IMR-90 (cell line): ENCODE results near the gene IL15RA. TPM values are rescaled to one million over a fixed set of nuclear protein-coding genes. Genes with fewer than 3 reads are reported as not detected.

Experiments
- ATAC-seq: fragments of 200-7000 bp; cut with Tn5 transposase; 2 replicates; pipeline ENCODE4 v1.9.1; 2020; ENCODE audit warnings: low read depth, mild to moderate bottlenecking, moderate library complexity
- BruUV-seq: library from RNA; stranded (reverse); fragments of 400-500 nt; replicated peaks from 2 replicates; lab custom pipeline; 2021; lab: Mats Ljungman, UMichigan
- CTCF ChIA-PET: fragments of 300-600 bp; formaldehyde crosslinking; extraction: SDS; loops from one replicate; lab custom pipeline; 2021; ENCODE audit warnings: antibody characterized with exemption; lab: Yijun Ruan, JAX
- POLR2A ChIA-PET: fragments of 300-600 bp; sonication (Branson Sonifier 250); formaldehyde crosslinking; loops from one replicate; lab custom pipeline; 2022; ENCODE audit warnings: antibody characterized with exemption; ENCODE audit not compliant: unreplicated experiment; lab: Charles Lee
- DNase-seq: peaks from one replicate; pipeline ENCODE4 v3.0.0; 2013
- H2AFZ ChIP-seq: replicated peaks from 2 replicates; pipeline ENCODE3; 2013; ENCODE audit warnings: low read length, mild to moderate bottlenecking; ENCODE audit not compliant: poor library complexity
- H2AK5ac ChIP-seq: 2 replicates; pipeline ENCODE4 v1.6.1; 2013; ENCODE audit warnings: low read depth, low read length, inconsistent platforms
- H2AK9ac ChIP-seq: replicated peaks from 2 replicates; pipeline ENCODE3; 2013; ENCODE audit warnings: mild to moderate bottlenecking, low read depth, low read length, moderate library complexity; ENCODE audit not compliant: poor library complexity
- H2BK120ac ChIP-seq: 2 replicates; pipeline ENCODE4 v1.6.1; 2013; ENCODE audit warnings: low read depth, low read length, inconsistent platforms
- H2BK15ac ChIP-seq: 3 replicates; pipeline ENCODE4 v1.6.1; 2013; ENCODE audit warnings: low read depth, low read length, inconsistent platforms
- H2BK20ac ChIP-seq: 2 replicates; pipeline ENCODE4 v1.6.1; 2013; ENCODE audit warnings: low read depth, mild to moderate bottlenecking, inconsistent platforms, low read length, moderate library complexity
- H2BK5ac ChIP-seq: 2 replicates; pipeline ENCODE4 v1.6.1; 2013; ENCODE audit warnings: mild to moderate bottlenecking, low read depth, low read length, inconsistent platforms; ENCODE audit not compliant: poor library complexity, severe bottlenecking
- H3K14ac ChIP-seq: replicated peaks from 2 replicates; pipeline ENCODE4 v1.6.1; 2013; ENCODE audit warnings: low read depth, low read length, inconsistent platforms
- H3K18ac ChIP-seq: 2 replicates; pipeline ENCODE4 v1.6.1; 2013; ENCODE audit warnings: low read depth, low read length, control low read depth
- H3K23ac ChIP-seq: 2 replicates; pipeline ENCODE4 v1.6.1; 2013; ENCODE audit warnings: low read depth, low read length, inconsistent platforms
- H3K27ac ChIP-seq: 2 replicates; pipeline ENCODE4 v1.5.1; 2013; ENCODE audit warnings: mild to moderate bottlenecking, control low read depth, low read length; ENCODE audit not compliant: insufficient read depth
- H3K27me3 ChIP-seq: 2 replicates; pipeline ENCODE4 v1.6.1; 2013; ENCODE audit warnings: low read length; ENCODE audit not compliant: control insufficient read depth, insufficient read depth
- H3K36me3 ChIP-seq: 2 replicates; pipeline ENCODE4 v1.6.1; 2013; ENCODE audit warnings: low read length, mixed read lengths; ENCODE audit not compliant: control insufficient read depth, insufficient read depth
- H3K4ac ChIP-seq: 2 replicates; pipeline ENCODE4 v1.6.1; 2013; ENCODE audit warnings: low read depth, low read length, inconsistent platforms
- H3K4me1 ChIP-seq: 2 replicates; pipeline ENCODE4 v1.6.1; 2013; ENCODE audit warnings: low read length, mixed read lengths; ENCODE audit not compliant: control insufficient read depth, insufficient read depth
- H3K4me2 ChIP-seq: 2 replicates; pipeline ENCODE4 v1.6.1; 2013; ENCODE audit warnings: low read depth, mild to moderate bottlenecking, control low read depth, low read length, moderate library complexity
- H3K4me3 ChIP-seq: 2 replicates; pipeline ENCODE4 v1.5.1; 2013; ENCODE audit warnings: low read depth, mild to moderate bottlenecking, control low read depth, low read length, moderate library complexity; ENCODE audit not compliant: insufficient read depth
- H3K56ac ChIP-seq: 2 replicates; pipeline ENCODE4 v1.6.1; 2013; ENCODE audit warnings: low read length, inconsistent platforms; ENCODE audit not compliant: insufficient read depth; ENCODE audit errors: extremely low read depth
- H3K79me1 ChIP-seq, 2 experiments: 2 replicates each; pipeline ENCODE4 v1.6.1; 2013; ENCODE audit warnings: low read length in 2 of 2, inconsistent platforms in 1 of 2, low read depth in 1 of 2
- H3K9ac ChIP-seq: 2 replicates; pipeline ENCODE4 v1.6.1; 2013; ENCODE audit warnings: low read depth, low read length, control low read depth
- H3K9me1 ChIP-seq: 2 replicates; pipeline ENCODE4 v1.6.1; 2013; ENCODE audit warnings: low read length, inconsistent platforms; ENCODE audit not compliant: insufficient read depth
- H3K9me3 ChIP-seq: 2 replicates; pipeline ENCODE4 v1.6.1; 2013; ENCODE audit warnings: low read length; ENCODE audit not compliant: control insufficient read depth, insufficient read depth
- H4K20me1 ChIP-seq: 2 replicates; pipeline ENCODE4 v1.6.1; 2013; ENCODE audit warnings: low read length, inconsistent platforms; ENCODE audit not compliant: insufficient read depth
- H4K5ac ChIP-seq: 2 replicates; pipeline ENCODE4 v1.6.1; 2013; ENCODE audit warnings: mild to moderate bottlenecking, low read depth, low read length, control low read depth
- H4K8ac ChIP-seq, 2 experiments: 2 replicates each; pipeline ENCODE4 v1.6.1; 2013; ENCODE audit warnings: low read depth in 2 of 2, low read length in 2 of 2, control low read depth in 1 of 2, inconsistent platforms in 1 of 2
- H4K91ac ChIP-seq: 2 replicates; pipeline ENCODE4 v1.6.1; 2013; ENCODE audit warnings: low read depth, low read length, inconsistent platforms; ENCODE audit not compliant: insufficient read depth
- MAFK ChIP-seq: IDR thresholded peaks from 2 replicates; pipeline ENCODE4 v1.6.1; 2012; ENCODE audit warnings: low read depth, low read length, improper control_type of control experiment
- WGBS, 2 experiments: methylation state at CpG; one replicate each; pipeline versions ENCODE4 v1.1.5 to v1.1.7; 2013; ENCODE audit warnings: missing lambda C conversion rate in 2 of 2; ENCODE audit not compliant: insufficient read length in 1 of 2; ENCODE audit errors: extremely low coverage in 2 of 2; 5-methylcytosine and 5-hydroxymethylcytosine counted together
- dilution Hi-C: fragments of 300-500 bp; cut with HindIII; formaldehyde crosslinking; loops from one replicate; pipeline ENCODE4 v1.14.3; 2018; ENCODE audit warnings: low sequenced_read_pairs; ENCODE audit not compliant: unreplicated experiment
- in situ Hi-C: fragments of 300-500 bp; cut with MboI; formaldehyde crosslinking; loops from 3 replicates; pipeline ENCODE4 v1.14.3; 2019; ENCODE audit warnings: low sequenced_read_pairs, inconsistent platforms, mixed read lengths
- intact Hi-C: fragments of 100-400 bp; cut with micrococcal nuclease; formaldehyde crosslinking; loops from 2 replicates; pipeline ENCODE4 v1.10.0; 2022
- polyA plus RNA-seq, 3 experiments: library from polyadenylated mRNA; depleted of rRNA; stranded (reverse); fragments of >200 nt; gene quantifications; 2 replicates each; pipeline ENCODE4 v1.2.3, GENCODE V29; 2012; ENCODE audit warnings: low replicate concordance in 1 of 3
- total RNA-seq: library from RNA; depleted of rRNA; stranded (reverse); fragments of >200 nt; gene quantifications from 2 replicates; pipeline ENCODE4 v1.2.3, GENCODE V29; 2012

IL15RA gene
- total and polyA plus RNA-seq, 2 of the 4 experiments (the other 2 are of a cell fraction) = 2.0 to 7.6 TPM

DNA sequence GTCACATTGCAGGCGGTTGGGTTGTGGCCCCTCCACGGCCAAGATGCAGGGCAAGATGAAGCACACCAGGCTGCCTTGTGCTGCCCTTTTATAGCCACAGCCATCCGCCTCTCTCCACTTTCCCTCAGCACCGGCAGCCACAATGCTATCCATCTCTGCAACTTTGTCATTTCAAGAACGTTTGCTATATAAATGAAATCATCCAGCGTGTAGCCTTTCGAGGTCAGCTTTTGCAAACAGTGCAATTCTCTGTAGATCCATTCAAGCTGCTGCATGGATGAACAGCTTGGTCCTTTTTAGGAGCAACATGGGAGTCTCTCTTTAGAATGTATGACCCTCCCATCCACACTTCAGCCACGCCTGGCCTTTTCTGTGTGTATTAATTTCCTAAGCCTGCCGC lies 6.4 kb upstream of the IL15RA start:
- in situ Hi-C loops = no loop called here
- ATAC-seq = peak; percentile 71

More for the DNA sequence above, 6.4 kb upstream of the IL15RA start:
- no peak overlapping the region for H2AFZ ChIP-seq
- no peak overlapping the region for H2BK5ac ChIP-seq
- H4K91ac ChIP-seq = no peak overlapping the region
- dilution Hi-C loops (no loop called here), intact Hi-C loops (no loop called here)
- no peak overlapping the region for H2BK15ac ChIP-seq
- H4K20me1 ChIP-seq = no peaks in the 10 kb centered on the region
- H3K36me3 ChIP-seq = no peaks in the 10 kb centered on the region
- no TSS peak for BruUV-seq
- no peak overlapping the region for H4K8ac ChIP-seq
- CTCF ChIA-PET = no interaction called here
- DNase-seq = peak; percentile 12
- H3K14ac ChIP-seq = no peak overlapping the region
- no peak for TF ChIP-seq MAFK
- peak overlapping the region; percentile 64; the same call in 1 of the 2 replicates for H3K27ac ChIP-seq
- no peaks in the 10 kb centered on the region for H3K79me1 ChIP-seq
- H4K5ac ChIP-seq = no peak overlapping the region
- no peaks in the 10 kb centered on the region; the same call in 1 of the 2 replicates for H3K9me1 ChIP-seq
- no peak overlapping the region for H3K56ac ChIP-seq
- no peak overlapping the region for H3K23ac ChIP-seq
- 20% methylated on average over 3 of the region's 9 CpGs; no CpG with 5 or more reads in 1 of the 2 experiments for WGBS, 2 experiments
- no peak overlapping the region; the same call in 1 of the 2 replicates for H3K18ac ChIP-seq
- POLR2A ChIA-PET = no interaction called here
- H2AK5ac ChIP-seq = no peak overlapping the region
- no peak overlapping the region; the same call in 1 of the 2 replicates for H3K9ac ChIP-seq
- H3K4me3 ChIP-seq = no peak overlapping the region
- H3K4me2 ChIP-seq = no peak overlapping the region; the same call in 1 of the 2 replicates
- no peak overlapping the region for H2AK9ac ChIP-seq
- H3K4ac ChIP-seq = no peak overlapping the region
- peaks cover 4% of the 10 kb centered on the region for H3K27me3 ChIP-seq
- no peaks in the 10 kb centered on the region for H3K9me3 ChIP-seq
- no peak overlapping the region for H2BK20ac ChIP-seq
- H3K4me1 ChIP-seq = peaks cover 4% of the 10 kb centered on the region; the same call in 1 of the 2 replicates
- no peak overlapping the region for H2BK120ac ChIP-seq
